HG03135 (cell line): ENCODE data around the gene IMP3.

Experiments used
- ATAC-seq: cut with Tn5 transposase; IDR thresholded peaks from one replicate; pipeline ENCODE4 v1.9.1; 2021; ENCODE audit warnings: mild to moderate bottlenecking, moderate library complexity; ENCODE audit not compliant: unreplicated experiment

IMP3 gene

DNA sequence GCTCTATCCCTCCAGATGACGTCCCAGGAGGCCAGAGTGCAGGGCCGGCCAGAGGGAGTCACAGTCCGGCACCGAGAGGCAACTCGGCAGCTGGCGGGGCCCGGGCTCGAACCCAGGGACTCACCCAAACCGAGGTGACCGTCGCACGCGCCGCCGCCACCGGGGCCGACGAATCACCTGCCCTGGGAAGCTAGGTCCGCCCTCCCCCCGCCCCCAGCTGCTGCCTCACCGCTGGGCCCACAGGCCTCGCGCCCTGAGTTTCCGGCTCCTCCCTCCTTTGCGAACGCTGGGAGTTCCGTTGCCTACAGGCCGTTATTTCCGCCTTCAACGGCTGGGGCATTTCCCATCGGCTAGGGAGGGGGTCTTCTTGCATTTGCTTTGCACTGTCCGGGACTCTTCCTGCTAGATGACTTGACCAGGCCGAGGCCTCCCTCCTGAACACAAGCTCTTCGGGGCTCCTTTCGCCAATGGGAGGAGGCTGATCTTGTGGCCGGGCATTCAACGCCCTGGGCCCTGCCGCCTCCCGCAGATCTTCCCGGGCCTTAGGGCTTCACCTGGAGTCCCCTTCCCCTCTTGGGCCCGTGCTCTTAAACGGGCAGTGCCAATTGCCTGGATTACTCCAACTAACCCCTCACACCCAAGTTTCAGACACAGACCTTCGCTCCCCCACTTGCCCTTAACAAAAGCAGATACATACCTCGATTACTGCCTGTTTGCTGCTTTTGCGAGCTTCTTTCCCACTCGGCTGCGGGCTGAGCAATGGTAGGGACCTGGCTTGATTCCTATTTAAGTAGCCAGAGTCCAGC, 14.3 kb downstream of the IMP3 start, which contains the start of gene SNUPN:
TSS of gene SNUPN (minus strand) at position 184 of the 806 bp plus-strand sequence. CDS start 4,674 bp downstream, outside the sequence.
- ATAC-seq, result peak; percentile 71

DNA sequence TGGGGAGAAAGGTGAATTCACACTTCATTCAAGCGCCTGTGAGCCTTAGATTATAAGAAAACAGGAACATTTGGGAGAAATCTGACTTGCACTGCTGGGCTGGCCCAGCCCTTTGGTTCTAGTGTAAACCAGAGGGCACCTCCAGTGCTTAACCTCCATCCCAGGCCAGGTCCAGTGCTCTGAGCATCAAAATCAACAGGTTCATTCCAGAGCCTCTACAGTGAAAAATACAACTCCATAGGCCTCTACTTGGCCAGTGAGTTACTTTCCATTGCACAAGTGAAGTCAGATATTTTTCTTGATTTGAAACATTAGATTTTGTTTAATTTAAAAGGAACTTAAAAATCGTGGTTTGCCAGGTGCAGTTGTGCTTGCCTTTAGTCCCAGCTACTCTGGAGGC, 17.5 kb downstream of the IMP3 start:
- no peak for ATAC-seq

DNA sequence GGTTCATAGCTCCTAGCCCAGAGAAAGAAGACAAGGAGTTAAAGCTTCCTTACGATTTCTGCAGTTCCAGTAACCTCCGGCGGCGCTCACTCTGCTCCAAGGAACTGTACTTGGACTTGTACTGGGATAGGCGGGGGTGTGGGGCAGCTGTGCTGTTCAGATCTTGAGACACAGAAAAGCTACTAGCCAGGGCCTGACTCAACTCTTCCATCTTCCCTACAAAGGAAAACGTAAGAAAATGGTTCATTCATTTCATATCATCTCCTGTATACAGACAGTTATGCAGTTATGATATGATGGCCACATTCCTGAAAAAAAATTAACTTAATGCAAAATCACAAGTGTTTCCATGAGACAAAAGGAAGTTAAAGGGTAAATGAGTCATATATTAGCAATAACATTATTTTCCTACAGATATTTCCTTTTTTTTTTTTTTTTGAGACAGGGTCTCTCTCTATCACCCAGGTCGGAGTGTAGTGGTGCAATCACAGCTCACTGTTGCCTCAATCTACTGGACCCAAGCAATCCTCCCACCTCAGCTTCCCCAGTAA, 19.1 kb downstream of the IMP3 start:
- ATAC-seq, result no peak

DNA sequence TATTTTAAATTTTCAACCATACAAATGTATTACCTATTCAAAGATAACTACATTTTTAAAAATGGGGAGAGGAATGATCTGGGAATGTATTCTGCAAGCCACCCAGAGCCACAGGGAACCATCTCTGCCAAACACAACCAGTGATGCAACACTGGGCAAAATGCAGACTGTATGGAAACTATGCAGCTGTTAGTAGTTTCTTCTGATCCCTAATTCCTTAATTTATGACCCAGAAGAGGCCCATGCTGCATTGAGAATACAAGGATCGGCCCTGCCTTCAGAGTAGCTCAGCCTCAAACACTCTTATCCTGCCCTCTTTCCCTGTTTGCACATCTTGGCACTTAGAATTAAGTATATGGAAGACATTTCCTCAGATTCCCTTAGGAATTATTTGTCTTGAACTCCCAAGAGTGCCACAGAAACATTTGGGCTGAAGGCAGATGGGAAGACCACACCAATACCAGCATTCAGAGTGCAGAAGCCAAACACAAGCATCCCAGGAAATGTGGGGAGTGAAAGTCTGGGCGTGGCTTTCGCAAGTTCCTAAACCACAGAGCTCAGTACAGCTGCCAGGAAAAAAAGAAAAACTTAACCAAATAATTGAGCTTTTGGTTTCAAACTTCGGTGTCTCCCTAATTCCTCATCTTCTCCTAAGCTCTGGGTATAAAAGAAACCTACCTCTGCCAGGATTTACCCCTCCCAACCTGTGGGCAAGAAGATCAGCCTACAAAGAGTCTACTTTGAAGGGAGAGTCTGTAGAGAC, 19.8 kb downstream of the IMP3 start:
- ATAC-seq, result no peak

DNA sequence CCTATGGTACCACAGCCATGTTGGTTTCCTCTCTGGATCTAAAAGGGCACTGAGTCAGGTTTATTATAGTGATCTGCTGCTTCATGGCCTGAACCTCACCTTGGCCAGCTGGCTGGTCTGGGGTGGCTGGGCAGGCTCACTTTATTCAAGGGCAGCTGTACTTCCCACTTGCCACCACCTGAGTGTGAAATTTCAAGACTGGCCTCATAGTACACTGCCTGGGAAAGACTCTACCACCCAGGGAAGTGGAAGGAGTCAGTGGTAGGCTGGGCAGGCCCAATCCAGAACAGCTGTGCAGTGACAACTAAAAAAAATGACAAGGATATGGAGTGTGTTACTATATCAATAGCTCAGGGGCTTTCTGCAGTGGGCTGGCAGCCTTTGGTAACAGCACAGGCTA, 23.3 kb downstream of the IMP3 start:
- no peak for ATAC-seq

DNA sequence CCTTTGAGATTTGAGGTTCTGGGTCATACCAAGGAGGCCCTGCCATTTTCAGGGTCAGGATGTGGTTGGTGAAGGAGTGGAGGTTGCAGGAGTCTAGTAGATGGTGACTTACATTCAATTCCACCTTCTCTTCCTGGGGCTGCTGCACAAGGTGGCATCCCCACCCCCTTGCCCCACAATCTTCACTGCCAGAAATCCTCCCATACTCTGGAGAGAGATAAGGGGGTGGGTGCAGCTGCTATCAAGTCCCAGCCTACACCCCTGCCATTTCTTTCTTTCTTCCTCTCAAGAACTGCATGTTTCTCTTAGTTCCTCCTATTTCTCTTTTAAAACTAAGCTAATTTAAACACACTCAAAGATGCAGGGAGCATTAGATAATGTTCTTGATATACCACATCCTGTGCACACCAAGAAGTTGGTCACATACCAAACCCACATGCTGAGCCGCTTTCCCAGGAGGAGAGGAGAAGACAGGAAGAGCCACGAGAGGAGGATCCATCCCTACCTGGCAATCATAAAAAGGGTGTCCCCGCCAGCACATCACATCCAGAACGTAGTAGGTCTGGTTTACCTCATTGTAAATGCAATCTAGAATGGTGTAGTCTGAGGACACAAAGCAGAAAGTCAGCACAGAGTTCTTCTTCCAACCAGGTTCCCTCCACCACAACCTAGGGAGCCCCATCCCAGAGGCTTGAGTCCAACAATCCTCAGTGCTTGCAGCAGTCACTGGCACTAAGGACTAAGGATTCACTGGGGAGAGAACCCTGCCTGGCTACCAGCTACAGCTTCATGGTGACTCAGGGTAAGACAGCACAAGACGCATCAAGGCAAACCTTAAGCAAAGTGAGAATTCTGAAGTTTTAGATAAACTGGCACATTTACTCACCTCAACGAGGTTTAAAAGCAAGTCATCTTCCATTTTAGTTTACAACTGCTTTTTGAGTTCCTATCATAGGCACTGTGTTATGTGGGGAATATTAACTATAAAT, 33.0 kb downstream of the IMP3 start:
- ATAC-seq, result no peak

DNA sequence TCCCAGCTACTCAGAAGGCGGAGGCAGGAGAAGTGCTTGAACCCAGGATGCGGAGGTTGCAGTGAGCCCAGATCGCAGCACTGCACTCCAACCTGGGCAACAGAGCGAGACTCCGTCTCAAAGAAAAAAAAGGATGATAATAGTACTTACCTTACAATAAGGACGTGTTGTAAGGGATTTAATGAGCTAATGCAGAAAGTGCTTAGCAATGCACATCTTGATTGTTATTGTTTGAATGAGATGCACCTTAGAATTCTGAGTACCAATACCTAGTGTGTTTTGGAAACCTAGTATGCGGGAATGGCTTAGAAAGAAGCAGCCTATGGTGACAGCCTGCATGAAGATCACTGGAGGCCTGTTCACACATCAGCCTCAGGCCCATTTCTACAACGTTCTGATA, 34.0 kb downstream of the IMP3 start:
- no peak for ATAC-seq

DNA sequence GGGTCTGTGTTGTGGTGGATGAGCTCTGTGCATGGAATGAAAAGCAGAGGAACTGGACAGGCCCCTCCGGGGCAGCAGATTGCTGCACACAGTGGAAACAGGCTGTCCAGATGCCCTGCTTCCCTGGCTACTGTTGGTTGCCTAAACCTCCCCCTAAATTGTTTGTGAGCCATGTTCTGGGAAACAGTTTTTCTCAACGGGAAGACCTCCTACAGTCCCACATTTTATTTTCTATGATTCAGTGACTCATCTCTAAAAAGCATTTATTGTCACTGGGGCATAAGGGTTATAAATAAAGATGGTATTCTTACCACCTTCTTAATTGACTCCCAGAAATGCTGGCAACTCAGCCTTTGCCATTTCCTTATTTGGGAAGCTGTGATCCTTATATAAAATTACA, 40.6 kb downstream of the IMP3 start:
- ATAC-seq, result no peak

DNA sequence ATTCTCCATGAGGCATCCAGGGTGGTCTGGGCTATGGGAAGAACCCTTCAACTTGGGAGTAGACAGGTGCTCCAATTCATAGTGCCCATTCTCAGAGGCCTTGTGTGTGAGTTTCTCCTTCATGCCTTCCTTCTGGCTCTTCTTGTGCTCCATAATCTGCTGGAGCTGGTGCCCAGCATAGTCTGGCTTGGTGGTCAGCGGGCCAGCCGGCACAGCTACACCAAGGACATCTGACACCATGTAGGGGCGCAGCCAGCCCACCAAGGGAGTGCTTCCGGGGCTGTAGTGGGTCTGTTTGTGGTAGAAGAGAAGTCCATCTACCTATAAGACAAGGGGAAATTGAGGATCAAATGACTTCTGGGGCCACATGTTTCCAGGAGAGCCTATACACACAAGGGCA, 41.7 kb downstream of the IMP3 start:
- ATAC-seq, result no peak

DNA sequence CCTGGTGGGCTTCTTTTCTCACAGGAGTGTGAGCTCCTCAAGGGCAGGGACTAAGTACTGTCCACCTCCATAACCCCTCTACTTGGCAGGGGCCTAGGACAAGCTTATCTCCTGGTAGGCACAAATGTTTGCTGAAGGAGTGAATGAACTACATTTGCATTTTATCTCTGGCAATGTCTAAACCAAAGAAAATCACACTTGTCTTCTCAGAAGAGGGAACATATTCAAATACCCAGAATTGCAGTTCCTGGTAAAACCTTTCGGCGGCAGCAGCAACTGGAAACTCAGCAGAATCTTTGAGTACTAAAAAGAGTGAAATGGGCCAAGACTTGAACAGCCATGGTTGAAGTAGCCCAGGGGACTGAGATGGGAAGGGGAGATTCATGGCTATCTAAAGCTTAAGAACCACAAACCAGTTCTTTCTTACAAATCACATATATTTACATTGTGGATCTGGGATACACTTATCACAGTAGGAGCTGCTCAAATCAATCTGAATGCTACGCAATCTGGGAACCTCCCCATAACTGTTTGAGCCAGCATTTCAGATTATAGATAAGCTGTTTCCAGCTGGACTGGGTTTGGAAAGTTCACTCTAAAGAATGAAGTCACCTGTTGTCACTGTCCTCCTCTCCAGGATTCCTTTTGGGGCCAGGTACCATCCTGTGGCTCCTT, 42.2 kb downstream of the IMP3 start:
- ATAC-seq, result no peak

DNA sequence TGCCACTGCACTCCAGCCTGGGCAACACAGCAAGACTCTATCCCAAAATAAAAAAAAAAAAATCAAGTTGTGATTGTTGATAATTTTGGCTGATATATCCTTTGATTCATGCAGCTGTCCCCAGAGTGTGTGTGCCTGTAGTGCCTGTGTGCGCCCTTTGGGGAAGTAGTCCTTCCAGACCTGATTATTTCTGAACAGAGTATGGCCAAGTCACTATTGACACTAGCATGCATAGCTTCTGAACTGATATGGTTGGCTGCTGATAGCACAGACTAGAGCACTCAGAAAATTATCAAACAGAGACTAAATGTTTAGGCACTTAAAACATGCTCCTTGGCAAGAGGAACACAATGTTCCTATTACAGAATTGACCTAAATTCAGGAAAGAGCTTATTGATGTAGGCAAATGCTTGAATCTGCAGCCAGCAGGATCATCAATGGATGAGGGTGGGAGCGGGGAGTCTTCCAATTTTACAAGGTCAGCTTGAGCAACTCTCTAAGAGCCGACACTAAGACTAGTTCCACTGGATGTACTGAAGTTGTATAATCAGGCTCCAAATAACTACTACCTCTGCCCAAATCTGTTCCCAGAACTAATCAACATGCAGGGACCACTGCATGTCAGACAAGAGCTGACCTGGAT, 43.2 kb downstream of the IMP3 start:
- ATAC-seq, result no peak

DNA sequence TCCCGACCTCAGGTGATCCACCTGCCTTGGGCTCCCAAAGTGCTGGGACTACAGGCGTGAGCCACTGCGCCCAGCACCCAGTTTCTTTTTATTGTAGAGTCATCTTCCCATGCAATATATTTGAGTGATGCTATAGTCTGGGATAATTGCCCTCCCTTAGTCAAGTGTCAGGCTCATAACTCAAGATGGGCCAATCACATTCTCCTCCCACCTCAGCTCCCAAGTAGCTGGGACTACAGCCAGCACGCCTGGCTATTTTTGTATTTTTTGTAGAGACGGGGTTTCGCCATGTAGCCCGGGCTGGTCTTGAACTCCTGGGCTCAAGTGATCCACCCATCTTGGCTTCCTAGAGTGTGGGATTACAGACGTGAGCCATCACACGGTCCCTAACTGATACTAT, 45.7 kb downstream of the IMP3 start:
- no peak for ATAC-seq

DNA sequence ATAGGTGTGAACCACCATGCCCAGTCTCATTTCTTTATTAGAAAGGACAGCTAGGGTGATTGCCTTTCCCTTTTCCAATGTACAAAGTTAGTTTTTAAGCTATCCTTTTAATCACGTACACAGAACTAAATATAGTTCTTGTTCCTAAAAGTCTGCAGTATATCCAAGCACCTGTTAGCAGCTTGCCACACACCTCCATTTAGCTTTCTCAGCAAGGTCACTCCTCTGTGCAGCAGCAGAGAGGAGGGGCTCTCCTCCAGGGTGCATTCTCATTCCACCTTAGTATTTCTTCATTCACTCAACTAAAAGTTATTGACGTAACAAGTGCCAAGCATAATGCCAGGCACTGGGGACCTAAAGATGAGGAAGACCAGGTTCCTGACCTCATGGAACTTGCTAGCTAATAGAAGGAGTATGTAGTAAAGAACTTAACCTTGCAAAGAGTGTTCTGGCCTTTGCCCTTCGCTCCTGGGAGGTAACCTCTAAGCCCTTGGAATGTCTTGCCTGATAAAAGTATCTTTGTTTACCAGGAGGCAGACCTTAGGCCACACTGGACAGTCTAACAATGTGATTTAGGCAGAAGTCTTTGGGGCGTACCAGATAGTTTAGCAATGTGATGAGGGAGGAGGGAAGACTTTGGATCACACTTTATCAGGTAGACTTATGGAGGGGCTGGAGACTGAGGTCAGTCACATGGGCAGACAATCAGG, 48.2 kb downstream of the IMP3 start:
- no peak for ATAC-seq

DNA sequence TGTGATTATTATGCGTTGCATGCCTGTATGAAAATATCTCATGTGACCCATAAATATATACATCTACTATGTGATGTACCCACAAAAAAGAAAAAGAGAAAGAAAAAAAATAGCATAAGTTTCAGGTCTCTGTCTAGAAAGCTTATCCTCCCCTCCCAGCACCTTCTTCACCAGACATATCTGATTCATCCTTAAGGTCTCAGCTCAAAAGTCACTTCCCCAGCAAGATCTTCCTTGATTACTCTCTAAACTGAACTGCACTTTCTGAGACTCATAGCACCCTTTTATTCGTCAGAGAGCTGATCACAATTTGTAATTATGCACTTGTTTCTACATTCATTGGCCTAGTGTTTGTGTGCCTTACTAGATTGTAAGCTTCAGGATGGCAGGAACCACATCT, 49.8 kb downstream of the IMP3 start:
- no peak for ATAC-seq
